ENCODE data around the gene NRXN3. TPM values are rescaled to one million over a fixed set of nuclear protein-coding genes. Genes with fewer than 3 reads are reported as not detected.

The NRXN3 gene
- total and polyA plus RNA-seq, 2 experiments from 2014 or later = 1.0 to 1.8 TPM

DNA sequence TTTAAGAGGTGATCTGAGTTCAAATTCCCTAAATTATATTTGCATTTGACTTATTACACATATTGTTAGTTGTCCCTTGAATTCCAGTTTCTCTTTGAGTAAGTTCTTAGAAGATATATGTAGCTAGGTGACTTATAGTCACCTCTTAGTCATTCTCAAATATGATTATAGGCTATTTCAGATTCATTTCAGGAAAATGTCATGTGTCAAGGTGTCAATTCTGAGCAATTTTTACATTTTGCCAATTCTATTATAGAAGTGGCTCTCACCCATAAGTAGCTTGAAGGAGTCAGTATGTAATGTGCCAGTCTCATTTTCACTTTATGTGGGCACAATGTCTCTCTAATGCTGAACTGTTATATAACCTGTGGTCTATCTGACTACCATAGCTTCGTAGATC, 1417.7 kb downstream of the NRXN3 start:
- Histone ChIP-seq H3K4me2 (no peak overlapping the region), H3K36me3 (ENCODE audit: insufficient read depth) (no peaks in the 10 kb centered on the region)
- DNase-seq (ENCODE audit: low spot score) = no peak

DNA sequence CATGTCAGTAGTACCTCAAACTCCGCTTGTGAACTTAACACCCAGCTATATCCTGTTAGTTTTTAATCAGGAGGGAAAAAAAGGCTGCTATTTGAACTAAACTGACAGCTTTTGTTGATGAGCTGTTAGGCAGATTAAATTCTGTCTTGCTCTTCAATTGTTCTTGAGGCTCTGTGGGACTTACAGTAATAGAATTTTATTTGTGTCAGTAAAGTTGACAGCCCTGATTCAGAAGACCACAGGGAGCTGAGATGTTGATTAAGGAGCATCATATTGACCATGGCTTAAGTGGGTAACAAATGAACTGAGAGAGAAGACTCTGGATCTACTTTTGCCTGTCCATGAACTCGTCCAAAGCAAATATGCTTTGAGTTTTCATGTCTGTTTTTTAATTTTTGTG, 1418.2 kb downstream of the NRXN3 start:
- H4K20me1 ChIP-seq (replicated peaks; ENCODE audit: insufficient read depth) = no peaks in the 10 kb centered on the region
- Mint-ChIP-seq H3K4me3 (no peak overlapping the region), H3K27me3 (ENCODE audit: insufficient read depth, low read depth, poor library complexity) (peaks cover 4% of the 10 kb centered on the region), H3K36me3 (ENCODE audit: low read depth) (peaks cover 17% of the 10 kb centered on the region), H3K4me1 (peaks cover 17% of the 10 kb centered on the region), H3K27ac (no peak overlapping the region), H3K9me3 (peaks cover 16% of the 10 kb centered on the region)
- ATAC-seq = no peak
- H3K79me2 ChIP-seq (replicated peaks; ENCODE audit: insufficient read depth) = no peaks in the 10 kb centered on the region
- H2AFZ ChIP-seq = no peak overlapping the region
- TF ChIP-seq, protein P1, sequence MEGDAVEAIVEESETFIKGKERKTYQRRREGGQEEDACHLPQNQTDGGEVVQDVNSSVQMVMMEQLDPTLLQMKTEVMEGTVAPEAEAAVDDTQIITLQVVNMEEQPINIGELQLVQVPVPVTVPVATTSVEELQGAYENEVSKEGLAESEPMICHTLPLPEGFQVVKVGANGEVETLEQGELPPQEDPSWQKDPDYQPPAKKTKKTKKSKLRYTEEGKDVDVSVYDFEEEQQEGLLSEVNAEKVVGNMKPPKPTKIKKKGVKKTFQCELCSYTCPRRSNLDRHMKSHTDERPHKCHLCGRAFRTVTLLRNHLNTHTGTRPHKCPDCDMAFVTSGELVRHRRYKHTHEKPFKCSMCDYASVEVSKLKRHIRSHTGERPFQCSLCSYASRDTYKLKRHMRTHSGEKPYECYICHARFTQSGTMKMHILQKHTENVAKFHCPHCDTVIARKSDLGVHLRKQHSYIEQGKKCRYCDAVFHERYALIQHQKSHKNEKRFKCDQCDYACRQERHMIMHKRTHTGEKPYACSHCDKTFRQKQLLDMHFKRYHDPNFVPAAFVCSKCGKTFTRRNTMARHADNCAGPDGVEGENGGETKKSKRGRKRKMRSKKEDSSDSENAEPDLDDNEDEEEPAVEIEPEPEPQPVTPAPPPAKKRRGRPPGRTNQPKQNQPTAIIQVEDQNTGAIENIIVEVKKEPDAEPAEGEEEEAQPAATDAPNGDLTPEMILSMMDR (conservative IDR thresholded peaks at IDR 0.05; ENCODE audit: low read depth in 2 of 2) = no peak
- TF ChIP-seq STAT1 (IDR thresholded peaks at IDR 0.05; ENCODE audit: unreplicated experiment) = no peak
- TF ChIP-seq EZH2 (IDR thresholded peaks at IDR 0.05; ENCODE audit: low read depth, unreplicated experiment) = no peak
- no peak for TF ChIP-seq ZNF331 (CRISPR knock-in tag; IDR thresholded peaks at IDR 0.05; ENCODE audit: low read depth)
- no peak for TF ChIP-seq NANOG (IDR thresholded peaks at IDR 0.05; ENCODE audit: borderline replicate concordance)
- H3F3A ChIP-seq (replicated peaks; ENCODE audit: low read depth) = no peaks in the 10 kb centered on the region
- DNase-seq (ENCODE audit: low spot score) = no peak
- H3K9me2 ChIP-seq (ENCODE audit: insufficient read depth) = no peaks in the 10 kb centered on the region
- H3K4me2 ChIP-seq = no peak overlapping the region
- no peaks in the 10 kb centered on the region for H3K36me3 ChIP-seq (ENCODE audit: insufficient read depth)
- H3K27me3 ChIP-seq (ENCODE audit: insufficient read depth) = no peaks in the 10 kb centered on the region
- no peak overlapping the region for H3K4me3 ChIP-seq
- H3K27ac ChIP-seq (ENCODE audit: low read depth) = no peak overlapping the region
- 0 out of 2 replicates have a peak, but pooled peaks cover 10% of the 10 kb centered on the region for H3K4me1 ChIP-seq (ENCODE audit: insufficient read depth)

More for the DNA sequence above, 1417.7 kb downstream of the NRXN3 start:
- Histone ChIP-seq H3K4me1 (ENCODE audit: insufficient read depth) (0 out of 2 replicates have a peak, but pooled peaks cover 10% of the 10 kb centered on the region), H3K9me2 (ENCODE audit: insufficient read depth) (no peaks in the 10 kb centered on the region), H3K79me2 (replicated peaks; ENCODE audit: insufficient read depth) (no peaks in the 10 kb centered on the region), H2AFZ (no peak overlapping the region), H3K27me3 (ENCODE audit: insufficient read depth) (no peaks in the 10 kb centered on the region), H3F3A (replicated peaks; ENCODE audit: low read depth) (no peaks in the 10 kb centered on the region), H4K20me1 (replicated peaks; ENCODE audit: insufficient read depth) (no peaks in the 10 kb centered on the region), H3K27ac (ENCODE audit: low read depth) (no peak overlapping the region), H3K4me3 (no peak overlapping the region)
- ATAC-seq = no peak
- Mint-ChIP-seq H3K4me1 (peaks cover 17% of the 10 kb centered on the region), H3K4me3 (no peak overlapping the region), H3K27ac (no peak overlapping the region), H3K27me3 (ENCODE audit: insufficient read depth, low read depth, poor library complexity) (peaks cover 4% of the 10 kb centered on the region), H3K36me3 (ENCODE audit: low read depth) (peaks cover 17% of the 10 kb centered on the region), H3K9me3 (peaks cover 16% of the 10 kb centered on the region)
- TF ChIP-seq EZH2phosphoT487 (IDR thresholded peaks at IDR 0.05; ENCODE audit: unreplicated experiment) = no peak
- TF ChIP-seq, protein P2, sequence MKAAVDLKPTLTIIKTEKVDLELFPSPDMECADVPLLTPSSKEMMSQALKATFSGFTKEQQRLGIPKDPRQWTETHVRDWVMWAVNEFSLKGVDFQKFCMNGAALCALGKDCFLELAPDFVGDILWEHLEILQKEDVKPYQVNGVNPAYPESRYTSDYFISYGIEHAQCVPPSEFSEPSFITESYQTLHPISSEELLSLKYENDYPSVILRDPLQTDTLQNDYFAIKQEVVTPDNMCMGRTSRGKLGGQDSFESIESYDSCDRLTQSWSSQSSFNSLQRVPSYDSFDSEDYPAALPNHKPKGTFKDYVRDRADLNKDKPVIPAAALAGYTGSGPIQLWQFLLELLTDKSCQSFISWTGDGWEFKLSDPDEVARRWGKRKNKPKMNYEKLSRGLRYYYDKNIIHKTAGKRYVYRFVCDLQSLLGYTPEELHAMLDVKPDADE (IDR thresholded peaks at IDR 0.05) = no peak
- no peak for TF ChIP-seq EZH2 (IDR thresholded peaks at IDR 0.05; ENCODE audit: low read depth, unreplicated experiment)
- TF ChIP-seq, protein P1 (conservative IDR thresholded peaks at IDR 0.05; ENCODE audit: low read depth in 2 of 2) = no peak
- TF ChIP-seq NANOG (IDR thresholded peaks at IDR 0.05; ENCODE audit: borderline replicate concordance) = no peak

All from GM23338 (cell line).